ENCODE measurements around the gene PLIN5. TPM values are rescaled to one million over a fixed set of nuclear protein-coding genes. Genes with fewer than 3 reads are reported as not detected.

PLIN5 gene
- total RNA-seq, 1 experiment from 2014 or later = 3.9 TPM

DNA sequence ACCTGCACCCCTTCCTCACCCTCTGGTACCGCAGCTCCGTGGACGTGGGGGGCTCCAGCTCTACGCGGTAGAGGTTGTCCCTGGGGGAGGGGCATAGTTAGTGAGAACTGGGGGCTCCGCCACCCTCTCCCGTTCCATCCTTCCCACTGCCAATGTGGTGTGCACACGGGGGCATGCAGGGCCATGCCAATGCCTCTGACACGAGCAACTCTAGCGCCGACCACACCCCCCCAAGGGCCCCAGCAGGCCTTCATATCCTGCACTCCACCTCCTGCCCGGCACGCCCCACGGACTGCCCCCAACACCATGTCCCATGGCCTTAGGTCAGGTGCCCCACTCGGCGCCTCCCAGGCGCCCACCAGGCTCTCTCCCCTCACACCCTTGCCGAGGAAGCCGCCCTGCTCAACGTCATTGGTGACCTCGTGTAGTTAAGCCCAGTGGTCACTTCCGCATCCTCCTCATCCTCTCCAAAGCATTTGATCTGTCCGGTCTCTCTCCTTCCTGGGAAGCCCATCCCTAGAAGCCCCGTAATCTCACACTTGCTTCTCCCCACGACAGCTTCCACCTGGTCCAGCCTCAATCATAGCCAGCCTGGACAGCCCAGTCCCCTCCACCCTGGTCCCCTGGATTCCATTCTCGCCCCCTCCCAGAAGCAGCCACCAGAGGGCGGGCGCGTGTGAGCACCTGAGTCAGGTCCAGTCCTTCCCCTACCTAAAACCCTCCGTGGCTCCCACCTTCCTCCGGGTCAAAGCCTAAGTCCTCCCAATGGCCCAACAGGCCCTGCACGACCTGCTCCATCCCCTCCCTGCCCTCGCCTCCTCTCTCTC lies 22.3 kb upstream of the PLIN5 start:
- no peak overlapping the region for H4K8ac ChIP-seq (replicated peaks; ENCODE audit: insufficient read length, low read depth, low read length)
- H3K27ac ChIP-seq (ENCODE audit: insufficient read length, low read depth, low read length) = no peak overlapping the region
- no peaks in the 10 kb centered on the region for H3K27me3 ChIP-seq (ENCODE audit: insufficient read depth, low read length)
- H3K9me3 ChIP-seq (ENCODE audit: control insufficient read depth, low read depth, low read length) = no peaks in the 10 kb centered on the region
- H2BK12ac ChIP-seq (ENCODE audit: insufficient read length, low read depth, low read length) = no peak overlapping the region
- H3K4me1 ChIP-seq (ENCODE audit: insufficient read depth, low read length) = no peaks in the 10 kb centered on the region; the same call in 1 of the 2 replicates
- Mint-ChIP-seq H3K4me1 (peaks cover 9 to 18% of the 10 kb centered on the region in 2 experiments), H3K9me3 (no peaks in the 10 kb centered on the region; a peak in 1 of 5 replicates), H3K27ac (peak overlapping the region in 2 of 3 experiments; percentile 42 to 59; a peak in 2 of 7 replicates), H3K27me3 (ENCODE audit: low read depth) (peaks cover 2% of the 10 kb centered on the region; the same call in 1 of the 2 replicates), H3K36me3 (ENCODE audit: insufficient read depth in 1 of 3, low read depth in 3 of 3) (peaks cover 28 to 38% (median 33%) of the 10 kb centered on the region in 3 experiments), H3K4me3 (no peak overlapping the region)
- H2AK5ac ChIP-seq (ENCODE audit: insufficient read length, low read length) = no peak overlapping the region
- H2BK20ac ChIP-seq (ENCODE audit: low read depth, low read length, poor library complexity, severe bottlenecking) = no peak overlapping the region
- no peak overlapping the region for H3K4ac ChIP-seq (ENCODE audit: low read depth, low read length)
- no peak overlapping the region for H2BK15ac ChIP-seq (ENCODE audit: low read depth, low read length)
- H2BK5ac ChIP-seq (ENCODE audit: insufficient read length, low read length) = no peak overlapping the region
- peak; percentile 78 for DNase-seq
- no peak overlapping the region for H3K14ac ChIP-seq (ENCODE audit: insufficient read depth, low read length)
- H2AFZ ChIP-seq (ENCODE audit: low read length) = no peak overlapping the region
- no peaks in the 10 kb centered on the region for H3K23me2 ChIP-seq (ENCODE audit: insufficient read length, low read depth, low read length, poor library complexity, severe bottlenecking)
- no peak overlapping the region for H3K23ac ChIP-seq (ENCODE audit: insufficient read length, low read depth, low read length)
- no peak overlapping the region for H2BK120ac ChIP-seq (ENCODE audit: low read depth, low read length, poor library complexity, severe bottlenecking)
- no peak overlapping the region for H3K56ac ChIP-seq (ENCODE audit: insufficient read length, low read depth, low read length)
- no peaks in the 10 kb centered on the region for H3K79me1 ChIP-seq (ENCODE audit: insufficient read depth, low read depth, low read length, poor library complexity, severe bottlenecking)
- no peak overlapping the region for H3T11ph ChIP-seq (ENCODE audit: low read length)
- H3K79me2 ChIP-seq (ENCODE audit: insufficient read depth, low read length) = no peaks in the 10 kb centered on the region
- no peak overlapping the region for H3K18ac ChIP-seq (ENCODE audit: insufficient read length, low read depth, low read length)
- no peak overlapping the region for H4K5ac ChIP-seq (ENCODE audit: insufficient read length, low read depth, low read length)
- no CpG with 5 or more reads among the region's 33 CpGs for WGBS (ENCODE audit: extremely low coverage, insufficient read length, low lambda C conversion rate)
- TF ChIP-seq, protein P1, sequence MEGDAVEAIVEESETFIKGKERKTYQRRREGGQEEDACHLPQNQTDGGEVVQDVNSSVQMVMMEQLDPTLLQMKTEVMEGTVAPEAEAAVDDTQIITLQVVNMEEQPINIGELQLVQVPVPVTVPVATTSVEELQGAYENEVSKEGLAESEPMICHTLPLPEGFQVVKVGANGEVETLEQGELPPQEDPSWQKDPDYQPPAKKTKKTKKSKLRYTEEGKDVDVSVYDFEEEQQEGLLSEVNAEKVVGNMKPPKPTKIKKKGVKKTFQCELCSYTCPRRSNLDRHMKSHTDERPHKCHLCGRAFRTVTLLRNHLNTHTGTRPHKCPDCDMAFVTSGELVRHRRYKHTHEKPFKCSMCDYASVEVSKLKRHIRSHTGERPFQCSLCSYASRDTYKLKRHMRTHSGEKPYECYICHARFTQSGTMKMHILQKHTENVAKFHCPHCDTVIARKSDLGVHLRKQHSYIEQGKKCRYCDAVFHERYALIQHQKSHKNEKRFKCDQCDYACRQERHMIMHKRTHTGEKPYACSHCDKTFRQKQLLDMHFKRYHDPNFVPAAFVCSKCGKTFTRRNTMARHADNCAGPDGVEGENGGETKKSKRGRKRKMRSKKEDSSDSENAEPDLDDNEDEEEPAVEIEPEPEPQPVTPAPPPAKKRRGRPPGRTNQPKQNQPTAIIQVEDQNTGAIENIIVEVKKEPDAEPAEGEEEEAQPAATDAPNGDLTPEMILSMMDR (conservative IDR thresholded peaks at IDR 0.05) = peak; percentile 55; the same call in 2 of the 3 replicates
- H3K4me2 ChIP-seq (ENCODE audit: insufficient read depth, insufficient read length, low read length) = no peak overlapping the region
- no peak overlapping the region for H4K91ac ChIP-seq (ENCODE audit: insufficient read length, low read depth, low read length)
- H4K20me1 ChIP-seq (ENCODE audit: control insufficient read depth, insufficient read depth, insufficient read length) = peaks cover 6% of the 10 kb centered on the region
- H3K9ac ChIP-seq (ENCODE audit: extremely low read depth, insufficient read length, low read length) = no peak overlapping the region
